Heart left ventricle (tissue), 16 donors: Measurements from ENCODE around the gene MANF. TPM values are rescaled to one million over a fixed set of nuclear protein-coding genes. Genes with fewer than 3 reads are reported as not detected.

Source experiments
- ATAC-seq, 4 donors: fragments of 200-7000 bp; cut with Tn5 transposase; one replicate each; pipeline ENCODE4 v1.9.1; 2020 to 2022; ENCODE audit warnings: moderate library complexity in 4 of 4, mild to moderate bottlenecking in 3 of 4, moderate number of reproducible peaks in 1 of 4
- DNase-seq, 5 donors: peaks; one replicate each; pipeline ENCODE4 v3.0.0-alpha.2; 2020
- H3K27ac ChIP-seq, 12 donors: fragments of 200-600 bp; sonication (generic) in 4 of 12; one replicate each; pipeline versions ENCODE4 v1.5.0 to v1.8.0; 2016 to 2022; ENCODE audit warnings: mild to moderate bottlenecking in 2 of 12
- H3K27me3 ChIP-seq, 9 donors: fragments of 200-600 bp; sonication (generic) in 2 of 9; one replicate each; pipeline versions ENCODE4 v1.5.1 to v1.8.0; 2016 to 2022; ENCODE audit warnings: mild to moderate bottlenecking in 3 of 9
- H3K36me3 ChIP-seq, 9 donors: fragments of 200-600 bp; sonication (generic) in 2 of 9; one replicate each; pipeline versions ENCODE4 v1.5.0 to v1.8.0; 2018 to 2022; ENCODE audit warnings: mild to moderate bottlenecking in 2 of 9
- H3K4me1 ChIP-seq, 12 donors: fragments of 200-600 bp; sonication (generic) in 4 of 12; one replicate each; pipeline versions ENCODE4 v1.5.0 to v1.8.0; 2016 to 2022; ENCODE audit warnings: mild to moderate bottlenecking in 3 of 12
- H3K4me3 ChIP-seq, 12 donors: fragments of 200-600 bp; sonication (generic) in 4 of 12; one replicate each; pipeline versions ENCODE4 v1.5.0 to v1.8.0; 2017 to 2022; ENCODE audit warnings: mild to moderate bottlenecking in 9 of 12, moderate library complexity in 4 of 12
- H3K9me3 ChIP-seq, 12 donors: fragments of 200-600 bp; sonication (generic) in 4 of 12; one replicate each; pipeline versions ENCODE4 v1.5.0 to v1.8.0; 2016 to 2022; ENCODE audit warnings: mild to moderate bottlenecking in 1 of 12
- POLR2A ChIP-seq, 2 donors: fragments of 450-650 bp; IDR thresholded peaks; one replicate each; pipeline ENCODE4 v1.6.1; 2017; ENCODE audit warnings: antibody characterized with exemption in 2 of 2, mild to moderate bottlenecking in 2 of 2, moderate library complexity in 2 of 2
- WGBS, 4 donors: extraction: QIAGEN DNeasy Blood & Tissue Kit in 2 of 4; methylation state at CpG; one replicate each; pipeline versions ENCODE4 v1.1.5 to v1.1.7; 2013 to 2018; 5-methylcytosine and 5-hydroxymethylcytosine counted together
- intact Hi-C, 10 donors: fragments of 100-400 bp; cut with DNase I; formaldehyde crosslinking; loops; one replicate each; pipeline versions ENCODE4 v1.11.1 to v1.14.2; 2022
- polyA plus RNA-seq, 2 donors: library from polyadenylated mRNA; stranded (reverse); fragments of 200-250 nt; gene quantifications; one replicate each; pipeline ENCODE4 v1.2.3, GENCODE V29; 2013
- total RNA-seq, 9 donors: library from RNA; depleted of rRNA in 2 of 9; stranded (reverse); fragments of >200 nt in 2 of 9; fragmentation: NEBNext Ultra II Directional in 3 of 9; extraction: Animal tissue kit (Norgen Biotek cat#: 25700) in 3 of 9; gene quantifications; one replicate each; pipeline versions ENCODE4 v1.1.0 to v1.2.4, GENCODE V29; 2016 to 2023
- TF ChIP-seq, protein P1 (sequence below), 12 donors: fragments of 200-600 bp; sonication (generic) in 4 of 12; IDR thresholded peaks; one replicate each; pipeline versions ENCODE4 v1.5.0 to v1.8.0; 2018 to 2022; ENCODE audit warnings: antibody characterized with exemption in 12 of 12, mild to moderate bottlenecking in 5 of 12
- donor health status: ischemic (EF 13 %, LVEDD 7.1; RV severe dilation, severe dysfunction).
- donor health status: healthy with polysubstance abuse.
- donor health status: DM: no; HTN: yes; CAD: no.
- donor health status: DM: no; HTN: no; CAD: no.
- donor health status: ischemic (EF 25% LVEDD 6.9; RV normal size, moderate dysfunction).
- donor health status: ischemic (EF 25% LVEDD 5.7; RV mildly dilated, moderate dysfunction).
- donor health status: healthy.
- donor health status: DM: yes; HTN: yes; CAD: no.
- donor health status: ischemic (EF 35%, LVEDD 5.7; RV mildly dilated, moderate dysfunction).
- donor health status: nonischemic (EF 11% LVEDD 7.7; RV severe dilation, severe dysfunction).
- donor health status: DM: yes; HTN: yes; CAD: no.
- donor health status: PGD.
- donor health status: ischemic (EF 29% LVEDD 5.4; RV normal size, mild dysfunction).
- donor health status: nonischemic (EF 23%, LVEDD 6.1; RV moderate dilation, normal function).

The MANF gene
- total and polyA plus RNA-seq, 11 donors, result 21.2 to 130 (median 47.5) TPM

DNA sequence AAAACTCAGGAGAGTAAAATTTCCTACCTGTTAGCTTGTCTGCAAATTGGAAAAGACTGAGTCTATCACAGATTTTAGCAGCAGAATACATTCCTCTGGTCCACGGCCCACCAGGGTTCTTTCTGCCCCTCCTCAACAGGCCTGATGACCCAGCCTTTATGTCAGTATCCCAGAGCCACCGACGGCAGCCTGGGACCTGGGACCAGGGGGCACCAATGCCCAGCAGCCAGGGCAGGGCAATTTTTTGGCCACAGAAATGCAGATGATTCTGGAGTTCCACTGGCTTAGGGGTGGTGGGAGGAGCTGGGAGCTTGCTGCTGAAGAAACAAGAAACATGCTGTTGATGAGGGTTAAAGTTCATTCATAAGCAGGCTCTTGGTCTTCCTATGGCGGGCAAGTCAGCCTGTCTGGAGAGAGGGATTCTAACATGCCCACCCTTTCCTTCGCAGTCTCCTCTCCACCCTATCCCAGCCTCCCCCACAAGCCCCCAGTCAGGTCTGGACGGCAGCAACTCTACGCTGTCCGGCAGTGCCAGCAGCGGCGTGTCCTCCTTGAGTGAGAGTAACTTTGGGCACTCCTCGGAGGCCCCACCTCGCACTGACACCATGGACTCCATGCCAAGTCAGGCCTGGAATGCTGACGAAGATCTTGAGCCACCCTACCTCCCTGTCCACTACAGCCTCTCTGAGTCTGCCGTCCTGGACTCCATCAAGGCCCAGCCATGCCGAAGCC is 4.3 kb upstream of the MANF start:
- Histone ChIP-seq H3K9me3 (no peaks in the 10 kb centered on the region), H3K4me3 (no peak overlapping the region), H3K4me1 (peaks cover 0 to 15% (median 11%) of the 10 kb centered on the region in 12 donors), H3K27ac (no peak overlapping the region), H3K27me3 (no peaks in the 10 kb centered on the region), H3K36me3 (no peaks in the 10 kb centered on the region)
- DNase-seq (no peak), ATAC-seq (no peak)
- intact Hi-C loops, result loop anchor here in 7 of 10 donors (5.0 to 10.0 kb wide), 7 partner anchors 294 to 1036 kb away; partner anchors contain the start of genes CYB561D2 (in 1 of the 7), DOCK3 (in 1 of the 7), NPRL2 (in 1 of the 7) and RASSF1 (in 1 of the 7)
- TF ChIP-seq POLR2A (IDR thresholded peaks at IDR 0.05), result no peak
- TF ChIP-seq, protein P1, sequence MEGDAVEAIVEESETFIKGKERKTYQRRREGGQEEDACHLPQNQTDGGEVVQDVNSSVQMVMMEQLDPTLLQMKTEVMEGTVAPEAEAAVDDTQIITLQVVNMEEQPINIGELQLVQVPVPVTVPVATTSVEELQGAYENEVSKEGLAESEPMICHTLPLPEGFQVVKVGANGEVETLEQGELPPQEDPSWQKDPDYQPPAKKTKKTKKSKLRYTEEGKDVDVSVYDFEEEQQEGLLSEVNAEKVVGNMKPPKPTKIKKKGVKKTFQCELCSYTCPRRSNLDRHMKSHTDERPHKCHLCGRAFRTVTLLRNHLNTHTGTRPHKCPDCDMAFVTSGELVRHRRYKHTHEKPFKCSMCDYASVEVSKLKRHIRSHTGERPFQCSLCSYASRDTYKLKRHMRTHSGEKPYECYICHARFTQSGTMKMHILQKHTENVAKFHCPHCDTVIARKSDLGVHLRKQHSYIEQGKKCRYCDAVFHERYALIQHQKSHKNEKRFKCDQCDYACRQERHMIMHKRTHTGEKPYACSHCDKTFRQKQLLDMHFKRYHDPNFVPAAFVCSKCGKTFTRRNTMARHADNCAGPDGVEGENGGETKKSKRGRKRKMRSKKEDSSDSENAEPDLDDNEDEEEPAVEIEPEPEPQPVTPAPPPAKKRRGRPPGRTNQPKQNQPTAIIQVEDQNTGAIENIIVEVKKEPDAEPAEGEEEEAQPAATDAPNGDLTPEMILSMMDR (IDR thresholded peaks at IDR 0.05), result no peak
- 87 to 89% (median 88%) methylated on average over 15 of the region's 15 CpGs for WGBS, 4 donors

DNA sequence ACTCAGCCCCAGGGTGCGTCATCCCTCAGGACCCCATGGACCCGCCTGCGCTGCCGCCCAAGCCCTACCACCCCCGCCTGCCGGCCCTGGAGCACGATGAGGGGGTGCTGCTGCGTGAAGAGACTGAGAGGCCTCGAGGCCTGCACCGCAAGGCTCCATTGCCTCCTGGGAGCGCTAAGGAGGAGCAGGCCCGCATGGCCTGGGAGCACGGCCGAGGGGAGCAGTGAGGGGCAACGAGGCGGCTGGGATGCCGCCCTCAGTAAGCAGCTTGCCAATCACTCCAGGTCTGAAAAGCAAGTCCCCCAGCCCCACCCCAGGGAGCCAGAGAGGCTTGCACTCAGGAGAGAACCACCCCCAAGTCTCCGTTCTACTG is 3.8 kb upstream of the MANF start:
- TF ChIP-seq POLR2A (IDR thresholded peaks at IDR 0.05), result no peak
- TF ChIP-seq, protein P1 (IDR thresholded peaks at IDR 0.05), result no peak
- no peaks in the 10 kb centered on the region for H3K9me3 ChIP-seq
- 89 to 93% (median 92%) methylated on average over 18 of the region's 18 CpGs for WGBS, 4 donors
- H3K4me1 ChIP-seq, result peaks cover 2 to 21% (median 16%) of the 10 kb centered on the region in 12 donors
- H3K36me3 ChIP-seq, result no peaks in the 10 kb centered on the region
- intact Hi-C loops, result loop anchor here in 7 of 10 donors (5.0 to 10.0 kb wide), 7 partner anchors 293 to 1037 kb away; partner anchors contain the start of genes CYB561D2 (in 1 of the 7), DOCK3 (in 1 of the 7), NPRL2 (in 1 of the 7) and RASSF1 (in 1 of the 7)
- H3K27me3 ChIP-seq, result no peaks in the 10 kb centered on the region
- no peak overlapping the region for H3K27ac ChIP-seq
- no peak for DNase-seq
- no peak for ATAC-seq
- no peak overlapping the region for H3K4me3 ChIP-seq

GRCh38 chr3:51382076-51382745 is 2.9 kb upstream of the MANF start:
- TF ChIP-seq, protein P1 (IDR thresholded peaks at IDR 0.05), result no peak
- TF ChIP-seq POLR2A (IDR thresholded peaks at IDR 0.05), result no peak
- no peaks in the 10 kb centered on the region for H3K27me3 ChIP-seq
- no peak for ATAC-seq
- intact Hi-C loops, result loop anchor here in 7 of 10 donors (5.0 to 10.0 kb wide), 7 partner anchors 293 to 1037 kb away; partner anchors contain the start of genes CYB561D2 (in 1 of the 7), DOCK3 (in 1 of the 7), NPRL2 (in 1 of the 7) and RASSF1 (in 1 of the 7)
- peaks cover 0 to 7% (median under 1%) of the 10 kb centered on the region in 9 donors for H3K36me3 ChIP-seq
- no peak for DNase-seq
- H3K4me3 ChIP-seq, result no peak overlapping the region
- WGBS, 4 donors, result 83 to 96% (median 94%) methylated on average over 4 of the region's 4 CpGs
- H3K27ac ChIP-seq, result no peak overlapping the region
- H3K9me3 ChIP-seq, result no peaks in the 10 kb centered on the region
- H3K4me1 ChIP-seq, result peaks cover 11 to 30% (median 25%) of the 10 kb centered on the region in 12 donors
